HG03439 (cell line): Measurements from ENCODE around the gene BCAS3.

Experiments used
- ATAC-seq: cut with Tn5 transposase; IDR thresholded peaks from one replicate; pipeline ENCODE4 v1.9.1; 2021; ENCODE audit warnings: mild to moderate bottlenecking, moderate library complexity; ENCODE audit not compliant: unreplicated experiment

Gene BCAS3

GRCh38 chr17:61302953-61303816 lies 625.5 kb downstream of the BCAS3 start:
- no peak for ATAC-seq

GRCh38 chr17:61303817-61304096 lies 626.1 kb downstream of the BCAS3 start:
- no peak for ATAC-seq

GRCh38 chr17:61305024-61305423 lies 627.4 kb downstream of the BCAS3 start:
- no peak for ATAC-seq

GRCh38 chr17:61306003-61306402 lies 628.4 kb downstream of the BCAS3 start:
- ATAC-seq = no peak

GRCh38 chr17:61307905-61308886 lies 630.5 kb downstream of the BCAS3 start:
- no peak for ATAC-seq

GRCh38 chr17:61309362-61310256 lies 632.0 kb downstream of the BCAS3 start:
- no peak for ATAC-seq

- ATAC-seq = no peak
Measured at GRCh38 chr17:61310590-61310989, 632.9 kb downstream of the BCAS3 start.

GRCh38 chr17:61312406-61313295 lies 635.0 kb downstream of the BCAS3 start:
- ATAC-seq = no peak

- no peak for ATAC-seq
Measured at GRCh38 chr17:61313461-61314326, 636.0 kb downstream of the BCAS3 start.

GRCh38 chr17:61314368-61315078 lies 636.9 kb downstream of the BCAS3 start:
- no peak for ATAC-seq

- no peak for ATAC-seq
Measured at GRCh38 chr17:61316633-61317032, 639.0 kb downstream of the BCAS3 start.

- ATAC-seq = no peak
Measured at GRCh38 chr17:61317779-61318178, 640.1 kb downstream of the BCAS3 start.

- ATAC-seq = no peak
Measured at GRCh38 chr17:61318684-61319098, 641.0 kb downstream of the BCAS3 start.

GRCh38 chr17:61321344-61321743 lies 643.7 kb downstream of the BCAS3 start:
- no peak for ATAC-seq

GRCh38 chr17:61322325-61323002 lies 644.8 kb downstream of the BCAS3 start:
- no peak for ATAC-seq

GRCh38 chr17:61323003-61323908 lies 645.6 kb downstream of the BCAS3 start:
- ATAC-seq = no peak
